SK-N-SH (cell line): ENCODE measurements around the gene FTO.

ENCODE experiments used
- CTCF ChIP-seq: fragments of 200-600 bp; sonication (generic); IDR thresholded peaks from 2 replicates; pipeline ENCODE4 v1.6.1; 2017; ENCODE audit warnings: antibody characterized with exemption, mild to moderate bottlenecking, moderate library complexity
- SIN3A ChIP-seq: IDR thresholded peaks from 2 replicates; pipeline ENCODE4 v1.6.1; 2012; ENCODE audit warnings: low read depth, mild to moderate bottlenecking, low read length, moderate library complexity, borderline replicate concordance

DNA sequence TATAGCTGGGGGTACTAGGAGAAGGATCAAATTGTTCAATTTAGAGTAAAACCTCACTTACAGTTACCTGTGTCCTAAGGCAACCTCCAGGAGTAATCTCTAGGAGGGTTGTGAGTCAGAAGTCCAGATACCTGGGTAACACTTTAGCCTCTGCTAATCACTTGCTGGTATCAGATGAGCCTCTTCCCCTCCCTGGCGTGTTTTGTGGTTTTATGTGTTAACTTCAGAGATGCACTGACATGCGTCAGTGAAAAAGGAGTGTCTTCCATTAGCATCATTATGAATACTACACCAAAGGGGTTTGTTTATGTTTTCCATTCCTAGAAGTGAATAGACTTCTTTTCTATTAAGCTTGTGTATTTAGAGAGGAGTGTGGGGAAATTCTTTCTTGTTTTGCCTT, 208.2 kb downstream of the FTO start:
- TF ChIP-seq CTCF (no peak), SIN3A (no peak)
